Left lobe of liver (tissue), 2 donors: ENCODE results near the gene ELAVL2. TPM values are rescaled to one million over a fixed set of nuclear protein-coding genes. Genes with fewer than 3 reads are reported as not detected.

ENCODE experiments used
- ATAC-seq: fragments of 200-7000 bp; cut with Tn5 transposase; one replicate; pipeline ENCODE4 v1.9.1; 2020; ENCODE audit warnings: mild to moderate bottlenecking, moderate library complexity
- DNase-seq: peaks from one replicate; pipeline ENCODE4 v3.0.0-alpha.2; 2020; ENCODE audit warnings: low spot score
- total RNA-seq: library from RNA; stranded (reverse); gene quantifications from one replicate; pipeline ENCODE4 v1.2.1, GENCODE V29; 2021
- donor health status: DM: no; HTN: no; CAD: no; lungs with moderate emphysema.
- donor health status: DM: no; HTN: yes; CAD: no.

ELAVL2 gene
- total RNA-seq, 1 donor from 2014 or later = 0.25 TPM

- ATAC-seq = no peak
- no peak for DNase-seq
Observed at GRCh38 chr9:23774266-23774665, 51.8 kb downstream of the ELAVL2 start.

- no peak for ATAC-seq
Observed at GRCh38 chr9:23772385-23772783, 53.7 kb downstream of the ELAVL2 start.

GRCh38 chr9:23771746-23772384, 54.2 kb downstream of the ELAVL2 start:
- no peak for DNase-seq

More at GRCh38 chr9:23772385-23772783, 53.7 kb downstream of the ELAVL2 start:
- DNase-seq = no peak

GRCh38 chr9:23769307-23769935, 56.6 kb downstream of the ELAVL2 start:
- ATAC-seq = no peak
- no peak for DNase-seq

More at GRCh38 chr9:23771746-23772384, 54.2 kb downstream of the ELAVL2 start:
- ATAC-seq = no peak

- no peak for DNase-seq
- ATAC-seq = no peak
Observed at GRCh38 chr9:23768861-23769260, 57.2 kb downstream of the ELAVL2 start.

- no peak for ATAC-seq
- DNase-seq = no peak
Observed at GRCh38 chr9:23766613-23767012, 59.4 kb downstream of the ELAVL2 start.

- ATAC-seq (no peak), DNase-seq (no peak)
Observed at GRCh38 chr9:23765561-23765960, 60.5 kb downstream of the ELAVL2 start.

GRCh38 chr9:23764219-23764618, 61.8 kb downstream of the ELAVL2 start:
- no peak for DNase-seq
- ATAC-seq = no peak

GRCh38 chr9:23754551-23754950, 71.5 kb downstream of the ELAVL2 start:
- DNase-seq = no peak
- no peak for ATAC-seq

- DNase-seq (no peak), ATAC-seq (no peak)
Observed at GRCh38 chr9:23752859-23753258, 73.2 kb downstream of the ELAVL2 start.

- ATAC-seq (no peak), DNase-seq (no peak)
Observed at GRCh38 chr9:23751633-23752032, 74.4 kb downstream of the ELAVL2 start.

GRCh38 chr9:23750808-23751207, 75.2 kb downstream of the ELAVL2 start:
- DNase-seq = no peak
- ATAC-seq = no peak

- no peak for DNase-seq
- no peak for ATAC-seq
Observed at GRCh38 chr9:23747088-23748075, 78.7 kb downstream of the ELAVL2 start.

- no peak for DNase-seq
- ATAC-seq = no peak
Observed at GRCh38 chr9:23746317-23746716, 79.7 kb downstream of the ELAVL2 start.

- ATAC-seq = no peak
- DNase-seq = no peak
Observed at GRCh38 chr9:23743036-23743435, 83.0 kb downstream of the ELAVL2 start.

- ATAC-seq (no peak), DNase-seq (no peak)
Observed at GRCh38 chr9:23741351-23741750, 84.7 kb downstream of the ELAVL2 start.

GRCh38 chr9:23740531-23740930, 85.5 kb downstream of the ELAVL2 start:
- ATAC-seq (no peak), DNase-seq (no peak)

GRCh38 chr9:23739753-23740152, 86.3 kb downstream of the ELAVL2 start:
- DNase-seq (no peak), ATAC-seq (no peak)

- ATAC-seq = no peak
- DNase-seq = no peak
Observed at GRCh38 chr9:23736293-23736692, 89.7 kb downstream of the ELAVL2 start.

GRCh38 chr9:23733495-23734078, 92.5 kb downstream of the ELAVL2 start:
- ATAC-seq (no peak), DNase-seq (no peak)

- ATAC-seq = no peak
Observed at GRCh38 chr9:23731353-23731752, 94.7 kb downstream of the ELAVL2 start.

More at GRCh38 chr9:23731353-23731752, 94.7 kb downstream of the ELAVL2 start:
- no peak for DNase-seq
